PC-3 (cell line): ENCODE results near the gene ZNF333.
"Not testable (repeated sequence)": the region's sequence is repeated elsewhere in the genome, so short reads cannot be mapped to it uniquely, and the experiment has no call there.

ENCODE experiments used
- EZH2 ChIP-seq: fragments of 300-600 bp; sonication (generic); IDR thresholded peaks from one replicate; pipeline ENCODE4 v1.6.1; 2017; ENCODE audit warnings: antibody characterized with exemption, mild to moderate bottlenecking, low read length; ENCODE audit not compliant: unreplicated experiment
- EZH2phosphoT487 ChIP-seq: fragments of 300-600 bp; sonication (generic); IDR thresholded peaks from 2 replicates; pipeline ENCODE4 v1.6.1; 2018; ENCODE audit warnings: mild to moderate bottlenecking, antibody characterized with exemption, low read length, borderline replicate concordance
- TF ChIP-seq, protein P1 (sequence below): fragments of 300-600 bp; sonication (generic); conservative IDR thresholded peaks from 2 replicates; pipeline ENCODE4 v1.5.1; 2017; ENCODE audit warnings: antibody characterized with exemption, low read depth, mild to moderate bottlenecking, low read length

DNA sequence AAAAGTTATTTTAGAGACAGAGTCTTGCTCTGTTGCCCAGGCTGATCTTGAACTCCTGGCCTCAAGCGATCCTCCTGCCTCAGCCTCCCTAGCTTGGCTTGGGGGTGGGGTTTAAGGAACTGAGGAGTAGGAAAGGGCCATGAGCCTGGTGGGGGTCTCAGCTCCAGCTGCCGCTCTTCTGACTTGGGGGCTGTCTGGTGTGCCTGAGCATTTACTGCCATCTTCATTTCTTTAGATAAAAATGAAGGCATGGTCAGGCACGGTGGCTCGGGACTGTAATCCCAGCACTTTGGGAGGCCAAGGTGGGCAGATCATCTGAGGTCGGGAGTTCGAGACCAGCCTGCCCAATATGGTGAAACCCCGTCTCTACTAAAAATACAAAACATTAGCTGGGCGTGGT lies 85.5 kb downstream of the ZNF333 start:
- TF ChIP-seq, protein P1, sequence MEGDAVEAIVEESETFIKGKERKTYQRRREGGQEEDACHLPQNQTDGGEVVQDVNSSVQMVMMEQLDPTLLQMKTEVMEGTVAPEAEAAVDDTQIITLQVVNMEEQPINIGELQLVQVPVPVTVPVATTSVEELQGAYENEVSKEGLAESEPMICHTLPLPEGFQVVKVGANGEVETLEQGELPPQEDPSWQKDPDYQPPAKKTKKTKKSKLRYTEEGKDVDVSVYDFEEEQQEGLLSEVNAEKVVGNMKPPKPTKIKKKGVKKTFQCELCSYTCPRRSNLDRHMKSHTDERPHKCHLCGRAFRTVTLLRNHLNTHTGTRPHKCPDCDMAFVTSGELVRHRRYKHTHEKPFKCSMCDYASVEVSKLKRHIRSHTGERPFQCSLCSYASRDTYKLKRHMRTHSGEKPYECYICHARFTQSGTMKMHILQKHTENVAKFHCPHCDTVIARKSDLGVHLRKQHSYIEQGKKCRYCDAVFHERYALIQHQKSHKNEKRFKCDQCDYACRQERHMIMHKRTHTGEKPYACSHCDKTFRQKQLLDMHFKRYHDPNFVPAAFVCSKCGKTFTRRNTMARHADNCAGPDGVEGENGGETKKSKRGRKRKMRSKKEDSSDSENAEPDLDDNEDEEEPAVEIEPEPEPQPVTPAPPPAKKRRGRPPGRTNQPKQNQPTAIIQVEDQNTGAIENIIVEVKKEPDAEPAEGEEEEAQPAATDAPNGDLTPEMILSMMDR, result not testable (repeated sequence)
- not testable (repeated sequence) for TF ChIP-seq EZH2, EZH2phosphoT487
